ENCODE measurements around the gene PPP6R3. TPM values are rescaled to one million over a fixed set of nuclear protein-coding genes. Genes with fewer than 3 reads are reported as not detected.

Gene PPP6R3
- total RNA-seq, 1 experiment from 2014 or later: 138 TPM

DNA sequence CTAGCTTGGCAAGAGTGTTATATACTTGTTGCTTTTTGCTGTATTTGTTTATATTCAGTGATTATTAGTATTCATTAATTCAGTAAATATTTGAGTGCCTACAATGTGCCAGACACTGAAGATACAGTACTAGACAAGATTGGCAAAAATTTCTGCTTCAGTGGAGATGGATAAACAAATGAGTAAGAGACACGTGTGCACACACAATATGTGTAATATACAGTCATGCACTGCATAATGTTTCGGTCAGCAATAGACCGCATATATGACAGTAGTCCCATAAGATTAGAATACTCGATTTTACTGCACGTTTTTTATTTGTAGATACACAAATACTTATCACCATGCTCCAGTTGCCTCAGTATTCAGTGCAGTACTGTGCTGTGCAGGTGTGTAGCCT, 118.9 kb downstream of the PPP6R3 start:
- H3K79me1 ChIP-seq (ENCODE audit: insufficient read depth, low read depth, low read length, poor library complexity, severe bottlenecking): no peaks in the 10 kb centered on the region
- no peak overlapping the region for H3K27ac Mint-ChIP-seq
- H2BK120ac ChIP-seq (ENCODE audit: low read depth, low read length, poor library complexity, severe bottlenecking): no peak overlapping the region
- no peaks in the 10 kb centered on the region for H3K4me1 ChIP-seq (ENCODE audit: insufficient read depth, low read length)
- no peak overlapping the region for H3K9ac ChIP-seq (ENCODE audit: extremely low read depth, insufficient read length, low read length)
- H2AK5ac ChIP-seq (ENCODE audit: insufficient read length, low read length): no peak overlapping the region
- no peak overlapping the region for H2BK5ac ChIP-seq (ENCODE audit: insufficient read length, low read length)
- no peak overlapping the region for H4K5ac ChIP-seq (ENCODE audit: insufficient read length, low read depth, low read length)
- no peaks in the 10 kb centered on the region for H3K79me2 ChIP-seq (ENCODE audit: insufficient read depth, low read length)
- H2BK15ac ChIP-seq (ENCODE audit: low read depth, low read length): no peak overlapping the region
- no peak overlapping the region for H3K4ac ChIP-seq (ENCODE audit: low read depth, low read length)
- no peak overlapping the region for H3K27ac ChIP-seq (ENCODE audit: insufficient read length, low read depth, low read length)
- H4K91ac ChIP-seq (ENCODE audit: insufficient read length, low read depth, low read length): no peak overlapping the region
- no peak overlapping the region for H3K14ac ChIP-seq (ENCODE audit: insufficient read depth, low read length)
- H3K27me3 Mint-ChIP-seq (ENCODE audit: low read depth): no peaks in the 10 kb centered on the region
- H3K9me3 Mint-ChIP-seq: no peaks in the 10 kb centered on the region
- peaks cover 17 to 75% (median 54%) of the 10 kb centered on the region in 3 experiments; a peak in 6 of 7 replicates for H3K36me3 Mint-ChIP-seq (ENCODE audit: insufficient read depth in 1 of 3, low read depth in 3 of 3)
- H3K23ac ChIP-seq (ENCODE audit: insufficient read length, low read depth, low read length): no peak overlapping the region
- H3K56ac ChIP-seq (ENCODE audit: insufficient read length, low read depth, low read length): no peak overlapping the region
- no peak overlapping the region for H3K4me3 Mint-ChIP-seq
- H4K8ac ChIP-seq (replicated peaks; ENCODE audit: insufficient read length, low read depth, low read length): no peak overlapping the region
- no peak overlapping the region for H2BK20ac ChIP-seq (ENCODE audit: low read depth, low read length, poor library complexity, severe bottlenecking)
- H2AFZ ChIP-seq (ENCODE audit: low read length): no peak overlapping the region
- no peaks in the 10 kb centered on the region for H3K23me2 ChIP-seq (ENCODE audit: insufficient read length, low read depth, low read length, poor library complexity, severe bottlenecking)
- no peak overlapping the region for H3K18ac ChIP-seq (ENCODE audit: insufficient read length, low read depth, low read length)
- no peak overlapping the region for H2BK12ac ChIP-seq (ENCODE audit: insufficient read length, low read depth, low read length)
- no CpG with 5 or more reads among the region's 5 CpGs for whole genome bisulfite sequencing (ENCODE audit: extremely low coverage, insufficient read length, low lambda C conversion rate)
- H3K4me2 ChIP-seq (ENCODE audit: insufficient read depth, insufficient read length, low read length): no peak overlapping the region
- no peaks in the 10 kb centered on the region for H3K9me3 ChIP-seq (ENCODE audit: control insufficient read depth, low read depth, low read length)
- TF ChIP-seq, protein P1, sequence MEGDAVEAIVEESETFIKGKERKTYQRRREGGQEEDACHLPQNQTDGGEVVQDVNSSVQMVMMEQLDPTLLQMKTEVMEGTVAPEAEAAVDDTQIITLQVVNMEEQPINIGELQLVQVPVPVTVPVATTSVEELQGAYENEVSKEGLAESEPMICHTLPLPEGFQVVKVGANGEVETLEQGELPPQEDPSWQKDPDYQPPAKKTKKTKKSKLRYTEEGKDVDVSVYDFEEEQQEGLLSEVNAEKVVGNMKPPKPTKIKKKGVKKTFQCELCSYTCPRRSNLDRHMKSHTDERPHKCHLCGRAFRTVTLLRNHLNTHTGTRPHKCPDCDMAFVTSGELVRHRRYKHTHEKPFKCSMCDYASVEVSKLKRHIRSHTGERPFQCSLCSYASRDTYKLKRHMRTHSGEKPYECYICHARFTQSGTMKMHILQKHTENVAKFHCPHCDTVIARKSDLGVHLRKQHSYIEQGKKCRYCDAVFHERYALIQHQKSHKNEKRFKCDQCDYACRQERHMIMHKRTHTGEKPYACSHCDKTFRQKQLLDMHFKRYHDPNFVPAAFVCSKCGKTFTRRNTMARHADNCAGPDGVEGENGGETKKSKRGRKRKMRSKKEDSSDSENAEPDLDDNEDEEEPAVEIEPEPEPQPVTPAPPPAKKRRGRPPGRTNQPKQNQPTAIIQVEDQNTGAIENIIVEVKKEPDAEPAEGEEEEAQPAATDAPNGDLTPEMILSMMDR (conservative IDR thresholded peaks at IDR 0.05): no peak
- no peak overlapping the region for H3T11ph ChIP-seq (ENCODE audit: low read length)
- H3K27me3 ChIP-seq (ENCODE audit: insufficient read depth, low read length): no peaks in the 10 kb centered on the region
- no peak for DNase-seq
- peaks cover 0 to 2% of the 10 kb centered on the region in 2 experiments; a peak in 2 of 4 replicates for H3K4me1 Mint-ChIP-seq
- H4K20me1 ChIP-seq (ENCODE audit: control insufficient read depth, insufficient read depth, insufficient read length): no peaks in the 10 kb centered on the region

Data from H9 (cell line).